NCI-H1694 (cell line): ENCODE results near the gene IER2.

Experiments used
- DNase-seq: peaks from one replicate; lab custom pipeline; 2025; lab: John Stamatoyannopoulos, UW

Gene IER2

GRCh38 chr19:13118424-13119193, 31.6 kb upstream of the IER2 start:
- DNase-seq = no peak

GRCh38 chr19:13119627-13120026, 30.6 kb upstream of the IER2 start:
- DNase-seq = no peak

- DNase-seq = no peak
Measured at GRCh38 chr19:13120031-13120430, 30.2 kb upstream of the IER2 start.

GRCh38 chr19:13120817-13121216, 29.4 kb upstream of the IER2 start:
- DNase-seq = no peak

- no peak for DNase-seq
Measured at GRCh38 chr19:13121551-13122274, 28.5 kb upstream of the IER2 start.

GRCh38 chr19:13122275-13122878, 27.8 kb upstream of the IER2 start:
- no peak for DNase-seq

- DNase-seq = no peak
Measured at GRCh38 chr19:13122980-13123957, 26.9 kb upstream of the IER2 start.

- DNase-seq = no peak
Measured at GRCh38 chr19:13127051-13127450, 23.2 kb upstream of the IER2 start.

GRCh38 chr19:13127811-13128575, 22.2 kb upstream of the IER2 start:
- no peak for DNase-seq

- DNase-seq = no peak
Measured at GRCh38 chr19:13128583-13128982, 21.6 kb upstream of the IER2 start.

GRCh38 chr19:13129384-13129783, 20.8 kb upstream of the IER2 start:
- DNase-seq = no peak

- DNase-seq = no peak
Measured at GRCh38 chr19:13130886-13131490, 19.2 kb upstream of the IER2 start.

- DNase-seq = no peak
Measured at GRCh38 chr19:13132471-13133180, 17.6 kb upstream of the IER2 start.

GRCh38 chr19:13133241-13133870, 16.9 kb upstream of the IER2 start:
- DNase-seq = no peak

GRCh38 chr19:13134626-13135025, 15.6 kb upstream of the IER2 start:
- no peak for DNase-seq

- no peak for DNase-seq
Measured at GRCh38 chr19:13135068-13136062, 14.8 kb upstream of the IER2 start.

GRCh38 chr19:13137290-13137794, 12.9 kb upstream of the IER2 start:
- DNase-seq = no peak
